ENCODE data around the gene HADH. TPM values are rescaled to one million over a fixed set of nuclear protein-coding genes. Genes with fewer than 3 reads are reported as not detected.
"Not testable (repeated sequence)": the region's sequence is repeated elsewhere in the genome, so short reads cannot be mapped to it uniquely, and the experiment has no call there.

Gene HADH
- polyA plus RNA-seq, 2 of the 4 experiments (the other 2 are of a cell fraction): 22.7 to 23.7 TPM

DNA sequence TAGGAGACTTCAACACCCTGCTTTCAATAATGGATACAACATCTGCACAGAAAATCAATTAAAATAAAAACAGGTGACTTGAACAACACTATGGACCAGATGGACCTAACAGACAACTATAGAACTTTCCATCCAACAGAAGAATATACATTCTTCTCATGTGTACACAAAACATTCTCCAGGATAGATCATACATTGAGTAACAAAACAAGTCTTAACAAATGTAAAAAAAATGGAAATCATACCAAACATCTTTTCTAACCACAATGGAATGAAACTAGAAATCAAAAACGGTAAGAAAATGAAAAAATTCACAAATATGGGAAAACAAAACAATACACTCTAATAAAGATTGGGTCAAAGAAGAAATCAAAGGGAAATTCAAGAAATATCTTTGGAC is 33.7 kb upstream of the HADH start:
- H3K4me3 ChIP-seq: no peak overlapping the region
- no peak overlapping the region for H3K27ac ChIP-seq
- H3K4me1 ChIP-seq: no peaks in the 10 kb centered on the region
- ChIA-PET POLR2A (no interaction called here), CTCF (no interaction called here)
- H3K9me3 ChIP-seq: no peaks in the 10 kb centered on the region
- TF ChIP-seq BHLHE40 (IDR thresholded peaks at IDR 0.05; ENCODE audit: low read depth, low read length) (no peak), NPAS2 (CRISPR knock-in tag; IDR thresholded peaks at IDR 0.05; ENCODE audit: borderline replicate concordance) (no peak), MAZ (IDR thresholded peaks at IDR 0.05; ENCODE audit: borderline replicate concordance, low read depth, low read length) (no peak), CHD2 (IDR thresholded peaks at IDR 0.05; ENCODE audit: low read length, partially characterized antibody) (no peak), SREBF2 (IDR thresholded peaks at IDR 0.05) (no peak), MAFK (IDR thresholded peaks at IDR 0.05; ENCODE audit: partially characterized antibody) (no peak), POLR2A (IDR thresholded peaks at IDR 0.05; ENCODE audit: low read length) (no peak), TFCP2L1 (CRISPR knock-in tag; IDR thresholded peaks at IDR 0.05) (no peak), HOXB13 (CRISPR knock-in tag; IDR thresholded peaks at IDR 0.05; ENCODE audit: low read depth) (no peak), RARB (CRISPR knock-in tag; IDR thresholded peaks at IDR 0.05) (no peak), CBX2 (IDR thresholded peaks at IDR 0.05; ENCODE audit: borderline replicate concordance, low read depth) (no peak), RAD21 (conservative IDR thresholded peaks at IDR 0.05 in 1 of 2, IDR thresholded peaks at IDR 0.05 in 1 of 2) (no peak), CBX8 (IDR thresholded peaks at IDR 0.05) (no peak), HDAC2 (IDR thresholded peaks at IDR 0.05) (no peak)
- TF ChIP-seq, protein P1, sequence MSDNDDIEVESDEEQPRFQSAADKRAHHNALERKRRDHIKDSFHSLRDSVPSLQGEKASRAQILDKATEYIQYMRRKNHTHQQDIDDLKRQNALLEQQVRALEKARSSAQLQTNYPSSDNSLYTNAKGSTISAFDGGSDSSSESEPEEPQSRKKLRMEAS (IDR thresholded peaks at IDR 0.05): no peak
- TF ChIP-seq, protein P2, sequence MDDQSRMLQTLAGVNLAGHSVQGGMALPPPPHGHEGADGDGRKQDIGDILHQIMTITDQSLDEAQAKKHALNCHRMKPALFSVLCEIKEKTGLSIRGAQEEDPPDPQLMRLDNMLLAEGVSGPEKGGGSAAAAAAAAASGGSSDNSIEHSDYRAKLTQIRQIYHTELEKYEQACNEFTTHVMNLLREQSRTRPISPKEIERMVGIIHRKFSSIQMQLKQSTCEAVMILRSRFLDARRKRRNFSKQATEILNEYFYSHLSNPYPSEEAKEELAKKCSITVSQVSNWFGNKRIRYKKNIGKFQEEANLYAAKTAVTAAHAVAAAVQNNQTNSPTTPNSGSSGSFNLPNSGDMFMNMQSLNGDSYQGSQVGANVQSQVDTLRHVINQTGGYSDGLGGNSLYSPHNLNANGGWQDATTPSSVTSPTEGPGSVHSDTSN (IDR thresholded peaks at IDR 0.05): no peak
- DNase-seq (ENCODE audit: low read depth in 1 of 2, low spot score in 1 of 2): no peak
- ATAC-seq: no peak
- 0% methylated on average over 1 of the region's 1 CpG for WGBS (ENCODE audit: missing lambda C conversion rate)
- no peak overlapping the region for H3K4me2 ChIP-seq
- FAIRE-seq: no peak

DNA sequence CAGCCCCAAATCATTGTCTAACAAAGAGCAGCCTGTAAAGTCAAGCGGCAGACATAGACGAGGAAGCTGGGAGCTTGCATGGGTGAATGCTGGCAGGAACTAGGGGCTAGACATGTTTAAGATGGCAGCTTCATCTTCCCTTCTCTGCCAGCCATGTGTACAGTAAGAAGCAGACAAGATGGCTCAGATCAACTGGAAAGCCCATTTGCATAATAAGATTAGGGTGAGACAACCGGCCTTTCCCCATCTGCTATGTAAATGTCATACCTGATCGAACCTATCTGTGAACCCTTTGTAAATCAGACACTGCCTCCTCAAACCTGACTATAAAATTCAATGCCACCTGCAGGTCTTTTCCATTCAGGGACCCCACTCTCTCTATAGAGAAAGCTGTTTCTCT is 22.8 kb upstream of the HADH start:
- no peak for FAIRE-seq
- H3K9me3 ChIP-seq: no peaks in the 10 kb centered on the region
- POLR2A ChIA-PET: no interaction called here
- H3K4me3 ChIP-seq: no peak overlapping the region
- no peak for TF ChIP-seq HOXA7 (CRISPR knock-in tag; IDR thresholded peaks at IDR 0.05)
- TF ChIP-seq RFX5 (IDR thresholded peaks at IDR 0.05): no peak
- TF ChIP-seq NFE2L2 (conservative IDR thresholded peaks at IDR 0.05; ENCODE audit: low read length): no peak
- no peak for TF ChIP-seq ZNF302 (CRISPR knock-in tag; IDR thresholded peaks at IDR 0.05)
- no peak for TF ChIP-seq KDM5A (IDR thresholded peaks at IDR 0.05)
- TF ChIP-seq CHD4 (IDR thresholded peaks at IDR 0.05; ENCODE audit: borderline replicate concordance): no peak
- no peak for TF ChIP-seq PHF8 (IDR thresholded peaks at IDR 0.05; ENCODE audit: borderline replicate concordance, low read depth)
- no peak for TF ChIP-seq SMC3 (IDR thresholded peaks at IDR 0.05)
- no peak for TF ChIP-seq JUNB (IDR thresholded peaks at IDR 0.05)
- H3K4me2 ChIP-seq: no peak overlapping the region
- WGBS (ENCODE audit: missing lambda C conversion rate): 58% methylated on average over 4 of the region's 4 CpGs
- ATAC-seq: no peak
- H3K4me1 ChIP-seq: no peaks in the 10 kb centered on the region
- no peak for DNase-seq (ENCODE audit: low read depth in 1 of 2, low spot score in 1 of 2)
- CTCF ChIA-PET: no interaction called here
- no peak overlapping the region for H3K27ac ChIP-seq

DNA sequence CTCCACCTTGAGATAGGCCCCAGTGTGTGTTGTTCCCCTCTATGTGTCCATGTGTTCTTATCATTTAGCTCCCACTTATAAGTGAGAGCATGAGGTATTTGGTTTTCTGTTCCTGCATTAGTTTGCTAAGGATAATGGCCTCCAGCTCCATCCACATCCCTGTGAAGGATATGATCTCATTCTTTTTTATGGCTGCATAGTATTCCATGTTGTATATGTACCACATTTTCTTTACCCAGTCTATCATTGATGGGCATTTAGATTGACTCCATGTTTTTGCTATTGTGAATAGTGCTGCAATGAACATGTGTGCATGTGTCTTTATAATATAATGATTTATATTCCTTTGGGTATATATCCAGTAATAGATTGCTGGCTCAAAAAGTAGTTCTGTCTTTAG is 22.2 kb upstream of the HADH start:
- H3K4me3 ChIP-seq; ATAC-seq; FAIRE-seq; DNase-seq (ENCODE audit: low read depth in 1 of 2, low spot score in 1 of 2); H3K27ac ChIP-seq; H3K4me1 ChIP-seq; POLR2A ChIA-PET; H3K4me2 ChIP-seq; H3K9me3 ChIP-seq; CTCF ChIA-PET: not testable (repeated sequence)

DNA sequence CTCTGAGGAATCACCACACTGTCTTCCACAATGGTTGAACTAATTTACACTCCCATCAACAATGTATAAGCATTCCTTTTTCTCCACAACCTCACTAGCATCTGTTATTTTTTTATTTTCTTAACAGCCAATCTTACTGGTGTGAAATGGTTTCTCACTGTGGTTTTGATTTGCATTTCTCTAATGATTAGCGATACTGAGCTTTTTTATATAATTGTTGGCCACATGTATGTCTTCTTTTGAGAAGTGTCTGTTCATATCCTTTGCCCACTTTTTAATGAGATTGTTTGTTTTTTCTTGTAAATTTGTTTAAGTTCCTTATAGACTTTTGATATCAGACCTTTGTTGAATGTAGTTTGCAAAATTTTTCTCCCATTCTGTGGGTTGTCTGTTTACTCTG is 21.8 kb upstream of the HADH start:
- ATAC-seq; H3K4me2 ChIP-seq; DNase-seq (ENCODE audit: low read depth in 1 of 2, low spot score in 1 of 2); H3K9me3 ChIP-seq; H3K27ac ChIP-seq; POLR2A ChIA-PET; FAIRE-seq; H3K4me1 ChIP-seq; H3K4me3 ChIP-seq: not testable (repeated sequence)
- 95% methylated on average over 1 of the region's 1 CpG for WGBS (ENCODE audit: missing lambda C conversion rate)
- CTCF ChIA-PET: interaction anchor here (0.6 kb wide), 1 partner anchor 212 kb away, joined by 3 read pairs; no protein-coding TSS in a partner anchor
